Activated effector memory CD4-positive, alpha-beta T cell treated with anti-CD3 and anti-CD28 coated beads, Interleukin-2, amount 50 U/mL, for 16 hours (primary cell): ENCODE measurements around the gene ANO4.

ENCODE experiments used
- DNase-seq: peaks from one replicate; pipeline ENCODE4 v3.0.0-alpha.2; 2020

The ANO4 gene

GRCh38 chr12:100794441-100795173 is at the start of gene ANO4:
Gene ANO4, plus strand, starts transcription at chr12:100794776. Its CDS starts 107,010 bp downstream, at chr12:100901786.
- DNase-seq: no peak

GRCh38 chr12:100745378-100746071 is 49.1 kb upstream of the ANO4 start:
- DNase-seq: no peak

- no peak for DNase-seq
Observed at GRCh38 chr12:100752841-100753240, 41.7 kb upstream of the ANO4 start.

GRCh38 chr12:100753837-100754236 is 40.7 kb upstream of the ANO4 start:
- DNase-seq: no peak

- no peak for DNase-seq
Observed at GRCh38 chr12:100755186-100755585, 39.4 kb upstream of the ANO4 start.

- DNase-seq: no peak
Observed at GRCh38 chr12:100758083-100758482, 36.5 kb upstream of the ANO4 start.

GRCh38 chr12:100767371-100767770 is 27.2 kb upstream of the ANO4 start:
- DNase-seq: no peak

- no peak for DNase-seq
Observed at GRCh38 chr12:100767950-100768349, 26.6 kb upstream of the ANO4 start.

- DNase-seq: no peak
Observed at GRCh38 chr12:100778967-100779590, 15.5 kb upstream of the ANO4 start.

- no peak for DNase-seq
Observed at GRCh38 chr12:100789146-100789545, 5.4 kb upstream of the ANO4 start.

GRCh38 chr12:100789975-100790374 is 4.6 kb upstream of the ANO4 start:
- no peak for DNase-seq

GRCh38 chr12:100790552-100790951 is 4.0 kb upstream of the ANO4 start:
- no peak for DNase-seq

- DNase-seq: no peak
Observed at GRCh38 chr12:100793182-100793581, 1.4 kb upstream of the ANO4 start.

GRCh38 chr12:100795174-100795799 is 711 bp downstream of the ANO4 start:
- no peak for DNase-seq

GRCh38 chr12:100795800-100796179 is 1.2 kb downstream of the ANO4 start:
- DNase-seq: no peak

GRCh38 chr12:100796621-100797020 is 2.0 kb downstream of the ANO4 start:
- no peak for DNase-seq

GRCh38 chr12:100797246-100797645 is 2.7 kb downstream of the ANO4 start:
- DNase-seq: no peak

GRCh38 chr12:100797786-100798185 is 3.2 kb downstream of the ANO4 start:
- DNase-seq: no peak

- no peak for DNase-seq
Observed at GRCh38 chr12:100798286-100799160, 3.9 kb downstream of the ANO4 start.

GRCh38 chr12:100799770-100800169 is 5.2 kb downstream of the ANO4 start:
- no peak for DNase-seq

- DNase-seq: no peak
Observed at GRCh38 chr12:100800723-100801122, 6.1 kb downstream of the ANO4 start.

- DNase-seq: no peak
Observed at GRCh38 chr12:100801320-100801719, 6.7 kb downstream of the ANO4 start.

GRCh38 chr12:100808777-100809176 is 14.2 kb downstream of the ANO4 start:
- DNase-seq: no peak
